ENCODE results near the gene ABL2.

Gene ABL2

GRCh38 chr1:179107706-179108629, 121.5 kb downstream of the ABL2 start:
- no peak for TF ChIP-seq CTCF (conservative IDR thresholded peaks at IDR 0.05; ENCODE audit: low read depth, low read length)
- DNase-seq (ENCODE audit: low read depth) = no peak
- no peak overlapping the region for H3K4me3 ChIP-seq (ENCODE audit: low read length)

GRCh38 chr1:179105393-179105792, 124.1 kb downstream of the ABL2 start:
- H3K4me3 ChIP-seq (ENCODE audit: low read length) = no peak overlapping the region
- no peak for DNase-seq (ENCODE audit: low read depth)
- peak; percentile 58 for TF ChIP-seq CTCF (conservative IDR thresholded peaks at IDR 0.05; ENCODE audit: low read depth, low read length)

DNA sequence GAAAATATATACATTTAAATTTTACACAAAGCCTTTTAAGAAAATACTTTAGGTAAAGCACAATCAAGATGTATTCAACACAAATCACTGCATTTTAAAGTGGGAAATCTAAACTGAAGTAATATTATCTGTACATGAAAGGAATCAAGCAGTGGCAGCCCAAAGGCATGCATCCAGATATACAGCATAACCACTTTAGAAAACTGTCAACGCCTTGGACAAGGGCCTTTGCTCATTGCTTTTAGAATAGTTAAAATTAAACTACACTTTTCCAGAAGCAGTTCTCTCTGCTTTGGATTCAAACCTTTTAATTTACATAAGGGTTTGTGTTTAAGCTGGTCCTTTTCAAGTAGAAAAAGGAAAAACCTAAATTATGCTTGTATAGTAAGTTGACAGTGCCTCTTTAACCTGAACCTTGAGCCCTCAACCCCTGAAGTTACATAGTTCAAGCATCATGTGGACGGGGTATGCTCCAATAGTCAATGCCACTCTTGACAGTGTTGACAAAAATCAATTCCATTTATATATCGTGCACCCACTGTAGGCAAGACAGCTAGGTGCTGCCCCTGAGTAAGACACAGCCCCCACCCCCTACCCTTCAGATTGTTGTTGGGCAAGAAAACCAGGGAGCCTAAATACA, 124.7 kb downstream of the ABL2 start:
- H3K4me3 ChIP-seq (ENCODE audit: low read length) = no peak overlapping the region
- DNase-seq (ENCODE audit: low read depth) = no peak
- no peak for TF ChIP-seq CTCF (conservative IDR thresholded peaks at IDR 0.05; ENCODE audit: low read depth, low read length)

GRCh38 chr1:179103999-179104398, 125.5 kb downstream of the ABL2 start:
- no peak for TF ChIP-seq CTCF (conservative IDR thresholded peaks at IDR 0.05; ENCODE audit: low read depth, low read length)
- DNase-seq (ENCODE audit: low read depth) = no peak
- H3K4me3 ChIP-seq (ENCODE audit: low read length) = no peak overlapping the region

DNA sequence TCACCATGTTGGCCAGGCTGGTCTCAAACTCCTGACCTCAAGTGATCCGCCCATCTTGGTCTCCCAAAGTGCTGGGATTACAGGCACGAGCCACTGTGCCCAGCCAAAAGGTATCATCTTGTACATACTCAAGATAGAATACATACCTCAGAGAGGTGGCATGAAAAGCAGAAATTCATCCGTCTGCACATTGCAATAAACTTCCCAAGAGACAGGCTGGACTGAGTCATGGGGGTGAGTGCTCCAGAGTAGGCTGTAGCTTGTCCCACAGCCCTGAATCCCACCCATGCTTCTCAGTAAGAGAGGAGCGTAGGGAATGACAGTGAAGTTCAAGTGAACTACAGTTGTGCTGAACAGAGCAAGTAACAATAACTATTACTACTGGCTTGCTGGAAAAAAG, 127.9 kb downstream of the ABL2 start:
- H3K4me3 ChIP-seq (ENCODE audit: low read length) = no peak overlapping the region
- no peak for DNase-seq (ENCODE audit: low read depth)
- TF ChIP-seq CTCF (conservative IDR thresholded peaks at IDR 0.05; ENCODE audit: low read depth, low read length) = no peak

DNA sequence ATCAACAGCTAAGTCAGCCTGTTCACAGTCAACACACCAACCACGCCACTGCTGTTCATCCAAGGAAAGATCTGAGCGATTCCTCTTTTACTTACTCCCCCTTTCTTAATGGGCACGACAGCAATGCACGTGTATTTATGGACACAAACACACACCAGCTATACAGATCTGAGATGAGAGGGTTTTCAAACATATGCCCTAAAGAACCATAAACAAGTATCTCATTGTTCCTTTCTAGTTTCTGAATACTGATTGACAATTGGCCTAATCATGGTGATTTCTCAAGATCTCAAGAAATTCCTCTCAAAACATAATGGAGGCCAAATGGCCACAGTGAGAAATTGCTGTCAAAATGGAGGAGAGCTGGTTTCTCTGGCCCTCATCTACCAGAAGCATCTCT, 129.6 kb downstream of the ABL2 start:
- no peak for DNase-seq (ENCODE audit: low read depth)
- no peak overlapping the region for H3K4me3 ChIP-seq (ENCODE audit: low read length)
- no peak for TF ChIP-seq CTCF (conservative IDR thresholded peaks at IDR 0.05; ENCODE audit: low read depth, low read length)

- TF ChIP-seq CTCF (conservative IDR thresholded peaks at IDR 0.05; ENCODE audit: low read depth, low read length) = no peak
- H3K4me3 ChIP-seq (ENCODE audit: low read length) = no peak overlapping the region
- DNase-seq (ENCODE audit: low read depth) = no peak
Measured at GRCh38 chr1:179095924-179096323, 133.6 kb downstream of the ABL2 start.
